CD4-positive, alpha-beta T cell treated with Interleukin-6 at 100 ng/mL for 8 hours (primary cell): ENCODE data around the gene KRT20.
"Not testable (repeated sequence)": the region's sequence is repeated elsewhere in the genome, so short reads cannot be mapped to it uniquely, and the experiment has no call there.

Source experiments
- DNase-seq: peaks from one replicate; pipeline ENCODE4 v3.0.0-alpha.2; 2020; ENCODE audit warnings: mixed read lengths, low spot score

The KRT20 gene, protein sequence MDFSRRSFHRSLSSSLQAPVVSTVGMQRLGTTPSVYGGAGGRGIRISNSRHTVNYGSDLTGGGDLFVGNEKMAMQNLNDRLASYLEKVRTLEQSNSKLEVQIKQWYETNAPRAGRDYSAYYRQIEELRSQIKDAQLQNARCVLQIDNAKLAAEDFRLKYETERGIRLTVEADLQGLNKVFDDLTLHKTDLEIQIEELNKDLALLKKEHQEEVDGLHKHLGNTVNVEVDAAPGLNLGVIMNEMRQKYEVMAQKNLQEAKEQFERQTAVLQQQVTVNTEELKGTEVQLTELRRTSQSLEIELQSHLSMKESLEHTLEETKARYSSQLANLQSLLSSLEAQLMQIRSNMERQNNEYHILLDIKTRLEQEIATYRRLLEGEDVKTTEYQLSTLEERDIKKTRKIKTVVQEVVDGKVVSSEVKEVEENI

DNA sequence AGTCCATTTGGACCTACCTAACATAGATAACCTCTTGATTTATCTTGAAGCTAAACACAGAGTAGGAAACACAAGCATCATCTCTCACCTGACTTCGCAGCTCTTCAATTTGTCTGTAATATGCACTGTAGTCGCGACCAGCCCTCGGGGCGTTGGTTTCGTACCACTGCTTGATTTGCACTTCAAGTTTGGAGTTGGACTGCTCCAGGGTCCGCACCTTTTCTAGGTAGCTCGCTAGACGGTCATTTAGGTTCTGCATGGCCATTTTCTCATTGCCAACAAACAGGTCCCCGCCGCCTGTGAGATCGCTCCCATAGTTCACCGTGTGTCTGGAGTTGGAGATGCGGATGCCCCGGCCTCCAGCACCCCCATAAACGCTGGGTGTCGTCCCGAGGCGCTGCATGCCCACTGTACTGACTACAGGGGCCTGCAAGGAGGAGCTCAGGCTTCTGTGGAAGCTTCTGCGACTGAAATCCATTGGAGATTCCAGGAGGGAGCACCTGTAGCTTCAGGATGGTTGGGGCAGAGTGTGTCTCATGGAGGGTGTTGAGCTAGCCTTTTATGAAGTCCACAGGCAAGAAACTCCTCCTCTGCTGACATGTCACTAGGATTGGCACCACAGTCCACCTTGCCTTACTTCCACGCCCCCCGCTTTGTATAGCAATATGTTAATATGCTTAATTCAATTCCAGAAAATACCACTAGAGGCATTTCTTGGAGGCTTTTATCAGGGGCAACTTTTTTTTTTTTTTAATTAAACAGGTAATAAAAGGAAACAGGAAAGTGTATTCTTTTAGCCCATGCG is at the start of gene KRT20:
KRT20 (minus strand) TSS at position 535 of the 805 bp plus-strand sequence; CDS start at position 478, 57 bp downstream.
- DNase-seq: no peak

DNA sequence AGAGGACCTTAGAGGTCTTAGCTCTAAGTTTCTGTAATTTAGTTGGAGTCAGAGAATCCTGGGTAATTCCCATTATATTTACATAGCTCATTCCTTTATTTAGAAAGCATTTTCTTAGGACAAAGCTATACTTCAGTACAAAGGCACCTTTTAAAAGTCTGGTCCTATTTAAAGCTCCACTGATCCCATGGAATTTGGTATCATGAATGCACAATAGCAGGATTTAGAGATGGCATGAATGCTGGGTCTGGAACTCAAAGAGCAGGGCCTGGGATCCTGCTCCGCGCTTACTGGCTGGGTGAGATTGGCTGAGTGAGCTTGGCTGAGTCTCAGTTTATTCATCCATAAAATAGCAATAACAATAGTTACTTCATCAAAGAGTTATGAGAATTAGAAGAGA is 47.6 kb upstream of the KRT20 start:
- no peak for DNase-seq

DNA sequence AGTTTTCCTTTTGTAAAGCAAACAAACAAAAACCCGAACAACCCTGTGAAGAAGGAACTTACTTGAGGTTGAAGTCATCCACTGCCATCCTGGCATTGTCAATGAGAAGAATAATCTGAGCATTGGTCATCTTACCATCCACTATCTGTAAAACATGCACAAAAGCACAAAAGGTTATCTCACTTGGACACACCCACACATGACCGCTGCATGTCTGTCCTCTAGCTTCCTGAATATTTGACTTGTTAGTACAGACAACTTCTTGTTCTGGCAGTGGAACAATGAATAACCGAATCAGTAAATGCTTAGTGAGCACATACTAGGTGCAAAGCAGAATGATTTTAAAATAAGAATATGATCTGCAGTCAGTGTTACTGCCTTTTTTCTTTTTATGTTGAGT is 46.3 kb upstream of the KRT20 start:
- no peak for DNase-seq

DNA sequence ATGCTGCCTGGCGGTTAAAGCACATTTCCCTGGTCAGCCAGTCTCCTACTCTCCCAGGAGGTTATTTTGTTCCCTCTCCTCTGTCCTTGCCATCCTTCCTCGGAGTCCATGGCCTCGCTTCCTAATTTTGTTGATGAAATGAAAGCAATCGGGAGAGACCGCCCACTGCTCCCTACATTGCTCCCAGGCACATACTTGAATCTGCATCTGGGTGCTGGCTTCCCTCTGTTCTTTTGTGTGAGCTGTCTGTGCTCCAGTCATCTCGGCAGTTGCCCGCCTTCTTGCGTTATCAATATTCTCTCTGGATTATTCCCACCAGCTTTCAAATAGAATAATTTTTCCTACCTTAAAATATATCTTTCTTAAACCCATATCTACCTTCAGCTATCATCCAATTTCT is 41.3 kb upstream of the KRT20 start:
- DNase-seq: no peak

DNA sequence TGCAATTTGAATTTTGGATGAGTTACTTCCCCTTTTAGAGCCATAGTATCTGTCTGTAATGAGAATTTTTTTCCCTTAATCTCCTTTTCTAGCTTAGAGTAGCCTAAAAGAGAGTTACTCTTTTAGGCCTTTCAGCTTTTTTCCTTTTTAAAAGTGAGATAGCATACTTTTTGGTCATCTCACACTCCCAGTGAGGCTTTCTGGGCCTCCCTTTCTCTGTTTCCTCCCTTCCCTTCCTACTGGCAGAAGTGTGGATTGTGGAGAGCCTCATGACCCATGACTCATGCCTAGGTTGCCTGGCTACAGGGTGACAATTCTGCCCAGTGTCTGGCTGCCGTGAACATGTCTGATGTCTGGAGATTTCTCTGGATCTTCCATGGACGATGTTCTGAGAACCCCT is 37.2 kb upstream of the KRT20 start:
- no peak for DNase-seq

DNA sequence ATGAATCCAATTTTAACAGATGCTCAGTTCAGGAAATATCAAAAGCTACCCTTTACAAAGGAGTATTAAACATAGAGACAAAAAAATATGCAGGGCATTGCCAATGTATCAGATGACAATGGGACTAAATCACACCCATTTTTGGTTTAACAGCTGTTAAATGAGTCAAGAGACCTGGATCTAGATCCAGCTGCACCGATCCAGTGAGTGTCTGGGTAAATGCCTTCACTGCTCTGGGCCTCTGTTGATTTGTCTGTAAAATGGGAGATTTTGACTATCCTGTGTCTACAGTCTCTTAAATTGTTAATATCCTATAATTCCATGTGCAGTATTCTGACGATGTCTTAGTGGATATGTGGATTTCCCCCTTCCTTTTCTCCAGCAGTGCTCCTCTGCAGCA is 36.0 kb upstream of the KRT20 start:
- DNase-seq: no peak

DNA sequence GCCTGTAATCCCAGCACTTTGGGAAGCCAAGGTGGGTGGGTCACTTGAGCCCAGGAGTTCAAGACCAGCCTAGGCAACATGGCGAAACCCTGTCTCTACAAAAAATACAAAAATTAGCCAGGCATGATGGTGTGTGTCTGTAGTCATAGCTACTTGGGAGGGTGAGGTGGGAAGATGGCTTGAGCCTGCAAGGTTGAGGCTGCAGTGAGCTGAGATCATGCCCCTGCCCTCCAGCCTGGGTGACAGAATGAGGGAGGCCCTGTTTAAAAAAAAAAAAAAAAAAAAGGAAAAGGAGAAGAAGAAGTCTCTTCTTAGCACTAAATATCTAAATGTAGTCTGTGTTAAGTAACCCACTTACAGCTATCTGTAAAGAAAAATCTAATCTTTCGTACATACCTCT is 32.1 kb upstream of the KRT20 start:
- not testable (repeated sequence) for DNase-seq

DNA sequence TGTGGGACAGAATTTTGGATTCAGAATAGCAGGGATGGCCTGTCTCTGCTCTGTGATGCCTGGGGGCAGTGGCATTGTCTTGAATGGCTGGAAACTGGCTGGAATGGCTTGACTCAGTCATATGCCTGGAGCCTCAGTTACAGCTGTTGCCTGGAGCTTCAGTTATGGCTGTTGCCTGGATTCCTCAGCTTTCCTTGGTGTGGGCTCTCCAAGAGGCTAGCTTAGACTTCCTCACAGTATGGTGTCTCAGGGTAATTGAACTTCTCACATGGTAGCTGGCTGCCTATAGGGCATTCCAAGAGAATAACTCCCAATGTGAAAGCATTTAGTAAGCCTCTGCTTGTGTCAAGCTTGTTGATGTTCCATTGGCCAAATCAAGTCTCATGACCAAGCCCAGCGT is 31.3 kb upstream of the KRT20 start:
- DNase-seq: no peak

DNA sequence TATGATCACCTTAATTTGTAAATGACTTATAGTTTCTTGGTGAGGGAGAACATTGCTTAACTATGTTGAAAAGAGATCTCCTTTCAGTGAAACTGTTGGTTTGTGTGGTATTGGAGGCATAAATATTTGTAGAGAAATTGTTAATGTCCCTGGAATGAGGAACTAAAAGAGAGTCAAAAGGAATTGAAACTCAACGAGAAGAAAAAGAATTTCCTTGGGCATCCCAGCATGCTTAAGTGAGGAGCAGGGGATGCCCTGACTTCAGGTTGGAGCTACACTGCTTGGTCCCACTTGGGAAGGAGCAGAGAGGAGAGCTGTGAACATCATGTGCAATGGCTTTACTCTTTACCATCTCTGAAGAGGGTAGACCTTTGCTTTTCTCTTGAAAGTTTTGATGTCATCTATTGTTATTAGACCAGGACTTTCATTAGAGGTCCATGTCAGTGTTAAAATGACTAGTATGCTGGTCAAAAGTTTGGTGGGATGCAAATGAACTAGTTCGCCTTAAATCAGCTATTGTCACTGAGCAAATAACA is 30.7 kb upstream of the KRT20 start:
- no peak for DNase-seq

DNA sequence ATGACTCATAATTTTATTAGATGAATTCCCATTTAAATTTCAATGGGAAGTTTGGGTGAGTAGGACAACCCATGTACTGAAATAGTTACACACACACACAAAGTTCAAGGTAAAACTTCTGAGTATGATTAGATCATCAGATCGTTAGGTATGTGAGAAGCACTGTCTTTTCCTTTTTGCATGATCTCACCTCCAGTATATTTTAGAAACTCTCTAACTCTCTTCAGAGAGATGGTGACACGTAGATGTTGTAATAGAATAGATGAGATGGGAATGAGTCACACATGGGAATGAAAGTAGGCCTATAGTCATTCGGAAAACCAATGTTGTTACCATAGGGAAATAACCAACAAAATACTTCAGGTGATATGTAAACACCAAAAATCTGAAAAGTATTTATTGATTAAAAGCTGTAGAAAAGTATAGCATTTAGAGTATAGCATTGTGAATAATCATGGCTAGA is 30.2 kb upstream of the KRT20 start:
- no peak for DNase-seq

DNA sequence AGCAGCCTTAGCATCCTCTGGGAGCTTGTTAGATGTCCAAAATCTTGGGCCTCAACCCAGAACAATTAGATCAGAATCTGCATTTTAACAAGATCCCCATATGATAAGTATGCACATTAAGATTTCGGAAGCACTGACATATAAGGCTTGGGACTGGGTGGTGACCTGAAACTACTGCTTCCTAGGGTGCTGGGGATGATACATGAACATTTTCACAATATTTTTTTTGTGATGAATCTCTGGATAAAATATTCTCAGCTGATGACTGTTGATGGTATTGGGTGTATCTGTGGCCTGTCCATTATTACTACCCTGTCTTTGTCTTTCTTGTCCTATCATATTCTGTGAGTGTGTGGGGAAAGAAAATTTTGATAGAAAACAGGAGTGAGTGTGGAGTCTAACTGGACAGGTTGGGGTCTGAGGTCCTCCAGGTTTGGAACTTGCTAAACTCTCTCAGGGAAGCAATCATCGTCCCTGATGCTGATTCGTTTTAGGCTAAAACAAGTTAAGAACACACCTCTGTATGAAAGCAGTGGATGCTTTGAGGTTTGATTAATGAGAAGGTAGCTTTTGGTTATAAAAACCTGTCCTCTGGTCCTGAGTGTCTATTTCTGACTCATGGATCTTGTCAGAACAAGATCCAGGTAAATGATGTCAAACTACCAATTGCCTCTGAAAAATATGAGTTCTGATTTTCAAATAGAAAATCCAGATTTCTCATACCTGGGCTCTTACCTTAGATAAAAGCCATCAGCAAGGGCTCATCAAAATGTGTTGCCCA is 29.2 kb upstream of the KRT20 start:
- DNase-seq: no peak

DNA sequence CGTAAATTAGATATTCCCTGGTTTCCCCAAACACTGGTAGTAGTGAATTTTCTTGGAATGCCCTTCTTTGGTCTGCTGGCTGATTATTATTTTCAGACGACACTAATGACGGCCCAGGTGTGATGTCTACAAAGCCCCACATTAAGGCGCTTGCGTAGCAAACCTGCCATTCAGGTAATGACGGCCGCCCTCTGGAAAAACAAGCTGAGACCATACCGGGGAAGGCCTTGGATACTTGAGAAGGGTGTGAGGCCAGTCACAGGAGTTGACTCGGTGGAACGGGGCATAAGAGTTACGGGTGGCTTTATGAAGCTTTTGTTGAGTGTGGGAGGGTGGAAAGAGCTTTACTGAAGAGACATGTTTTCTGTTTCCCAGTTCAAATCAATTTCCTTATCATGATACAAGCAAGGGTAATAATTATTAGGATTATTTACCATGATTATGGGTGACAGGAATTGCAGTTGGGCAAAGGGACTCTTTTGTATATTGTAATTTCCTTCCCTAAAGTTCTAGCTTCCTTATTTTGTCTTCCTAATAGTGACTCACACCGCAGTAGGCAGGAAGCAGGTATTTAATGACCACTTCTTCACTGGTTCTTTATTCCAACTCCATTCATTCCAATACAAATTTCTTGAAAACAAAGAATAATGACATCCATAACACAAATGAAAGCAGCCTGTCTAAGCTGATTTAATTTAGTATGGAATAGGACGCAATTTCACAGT is 27.6 kb upstream of the KRT20 start:
- no peak for DNase-seq

DNA sequence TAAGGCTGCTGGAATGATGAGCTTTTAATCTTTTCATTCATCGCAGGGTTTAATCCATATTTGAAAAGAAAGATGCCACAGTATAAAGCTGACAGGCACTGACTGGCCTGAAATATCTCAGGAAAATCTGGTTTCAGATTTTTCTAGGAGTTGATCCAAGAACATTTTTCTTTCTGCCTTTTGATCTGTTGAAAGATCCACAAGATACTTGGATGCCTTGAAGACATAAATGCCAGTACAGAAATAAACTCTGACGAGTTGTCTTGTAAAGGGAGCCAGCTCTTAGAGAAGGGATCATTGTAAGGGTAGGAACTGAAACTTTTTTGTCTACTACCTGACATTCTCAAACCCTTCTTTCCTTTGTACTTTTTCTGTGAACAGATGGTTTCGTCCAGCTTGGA is 25.4 kb upstream of the KRT20 start:
- DNase-seq: no peak

DNA sequence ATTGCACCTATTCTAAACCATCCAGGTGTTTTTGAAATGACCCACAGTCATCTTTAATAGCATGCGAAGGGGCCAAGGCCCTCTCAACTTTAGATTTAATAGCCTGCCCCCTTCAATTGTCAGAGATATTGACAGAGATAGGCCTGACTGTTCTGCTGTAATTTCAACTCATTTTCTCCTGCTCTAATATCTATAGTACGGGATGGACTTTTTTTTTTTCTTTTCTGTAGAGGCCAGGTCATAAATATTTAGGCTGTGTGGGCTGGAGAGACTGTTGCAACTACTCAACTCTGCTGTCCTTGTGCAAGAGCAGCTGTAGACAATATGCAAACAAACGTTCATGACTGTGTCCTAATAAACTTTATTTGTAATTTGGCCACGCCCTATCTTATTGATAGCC is 24.7 kb upstream of the KRT20 start:
- DNase-seq: no peak

DNA sequence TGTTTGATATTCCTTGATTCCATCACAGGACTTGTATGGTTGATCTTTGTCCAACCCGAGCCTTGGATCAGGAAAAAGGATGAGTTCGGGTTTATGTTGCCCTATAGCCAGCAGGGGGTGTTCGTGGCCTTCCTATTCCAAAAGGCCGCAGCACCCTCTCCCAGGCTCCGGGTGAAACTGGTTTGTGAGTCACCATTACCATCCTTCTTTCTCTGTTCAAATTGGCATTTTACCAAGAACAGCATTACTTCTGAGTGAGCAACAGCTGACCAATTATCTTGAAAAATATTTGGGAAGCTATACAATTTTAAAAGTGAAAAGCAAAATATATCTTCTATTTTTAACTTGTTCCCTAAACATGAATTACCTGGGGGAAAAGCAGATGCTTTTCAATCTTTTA is 24.3 kb upstream of the KRT20 start:
- peak; percentile 78 for DNase-seq

DNA sequence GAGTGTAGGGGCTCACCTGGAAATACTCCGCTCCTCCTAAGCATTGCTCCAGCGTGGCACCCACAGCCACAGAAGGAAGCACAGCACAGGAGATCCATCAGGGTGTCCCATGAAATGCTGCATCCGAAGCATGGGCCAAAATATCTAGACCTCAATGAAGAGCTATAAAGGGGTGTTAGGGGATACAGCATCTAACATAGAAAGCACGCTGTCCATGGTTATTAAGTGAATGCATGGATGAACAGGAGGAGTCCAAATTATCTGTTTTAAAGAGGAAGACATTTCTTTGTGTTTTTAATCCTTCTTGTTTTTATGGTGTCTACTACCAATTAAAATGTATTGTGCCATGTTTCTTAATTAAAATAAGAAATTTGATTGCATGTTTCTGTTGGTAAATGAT is 21.6 kb upstream of the KRT20 start:
- DNase-seq: no peak

DNA sequence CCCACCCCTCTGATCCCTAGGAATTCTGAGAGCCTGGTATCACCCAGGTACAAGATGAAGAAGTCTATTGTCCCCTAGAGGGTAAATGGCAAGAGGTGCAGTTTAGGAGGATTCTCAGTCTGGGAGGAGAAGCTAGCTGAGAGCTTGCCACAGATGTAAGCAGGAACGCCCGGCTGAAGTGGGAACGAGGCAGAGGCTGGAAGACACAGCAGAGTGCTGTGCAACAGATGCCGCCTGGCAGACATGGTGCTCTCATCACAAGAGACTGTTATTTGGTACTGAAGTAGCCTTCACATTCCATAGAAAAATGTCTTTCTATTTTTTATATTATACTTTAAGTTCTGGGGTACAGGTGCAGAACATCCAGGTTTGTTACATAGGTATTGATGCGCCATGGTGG is 20.3 kb upstream of the KRT20 start:
- no peak for DNase-seq

DNA sequence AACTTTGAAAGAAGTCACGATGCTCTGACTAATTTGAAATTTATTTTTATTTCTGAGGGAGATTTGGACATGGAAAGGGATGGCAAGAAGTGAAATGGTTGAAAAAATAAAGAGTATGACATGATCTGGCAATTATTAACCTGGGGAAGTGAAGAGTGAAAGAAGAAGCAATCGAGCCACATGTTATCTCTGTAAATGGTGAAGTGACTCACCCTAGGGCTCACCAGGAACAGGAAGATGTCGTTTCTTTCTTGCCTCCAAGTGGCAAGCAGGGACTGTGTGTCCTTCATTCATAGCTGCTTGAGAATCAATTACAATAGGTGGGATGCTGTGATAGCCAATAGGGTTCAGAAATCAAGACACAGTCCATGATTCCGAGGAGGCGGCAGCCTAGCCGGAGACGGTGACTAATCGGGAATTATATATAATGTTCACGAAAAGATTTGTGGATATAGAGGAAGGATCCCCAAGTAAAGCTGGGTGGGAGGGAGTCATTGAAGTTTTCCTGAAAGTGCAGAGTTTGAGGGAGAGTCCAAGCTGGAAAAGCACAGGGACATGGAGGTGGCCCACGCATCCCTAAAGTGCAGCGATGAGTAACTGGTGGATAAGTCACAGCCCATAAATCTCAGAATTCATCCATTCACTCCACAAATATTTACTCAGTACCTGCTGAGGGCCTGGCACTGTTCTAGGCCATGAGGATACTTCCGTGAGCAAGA is 18.2 kb upstream of the KRT20 start:
- no peak for DNase-seq

DNA sequence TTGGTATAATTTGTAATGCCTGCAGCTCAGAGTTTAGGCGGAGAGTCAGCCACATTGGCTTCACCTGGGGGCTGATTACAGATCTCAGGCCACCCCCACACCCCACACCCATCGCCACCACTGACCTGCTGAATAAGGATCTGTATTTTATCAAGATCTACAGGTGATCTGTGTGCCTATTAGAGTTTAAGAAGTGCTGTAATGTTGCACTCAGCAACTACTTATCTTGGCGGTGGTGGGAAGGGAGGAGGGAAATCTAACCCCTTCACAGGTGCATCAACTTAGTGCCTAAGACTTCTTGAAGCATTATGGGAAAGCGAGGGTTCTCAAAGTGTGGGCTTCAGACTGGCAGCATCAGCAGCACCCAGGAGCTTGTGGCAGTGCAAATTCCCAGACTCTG is 17.5 kb upstream of the KRT20 start:
- DNase-seq: no peak

DNA sequence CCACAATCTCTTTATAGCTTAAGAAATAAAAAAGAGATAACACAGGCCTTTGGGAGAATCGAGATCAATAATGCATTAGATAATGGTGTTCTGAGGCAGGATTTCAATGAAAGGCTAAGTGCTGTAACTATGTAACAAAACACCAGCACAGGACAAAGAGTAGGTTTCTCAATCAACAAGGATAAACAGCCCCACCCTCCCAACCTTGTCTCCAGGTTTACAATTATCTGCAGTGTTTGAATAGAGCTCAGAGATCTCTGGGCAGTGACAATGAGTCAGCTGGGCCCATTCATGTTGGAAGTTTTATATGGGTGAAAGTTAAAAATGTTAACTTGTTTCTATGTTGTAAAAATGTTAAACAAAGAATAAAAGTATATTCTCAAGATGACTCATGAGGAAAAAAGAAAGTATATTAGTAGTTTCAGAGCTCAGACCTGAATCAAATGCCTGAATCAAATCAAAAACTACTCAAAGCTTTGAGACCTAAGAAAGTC is 17.0 kb upstream of the KRT20 start:
- DNase-seq: no peak
